ENCODE data around the gene ST7.
"Not testable (repeated sequence)": the region's sequence is repeated elsewhere in the genome, so short reads cannot be mapped to it uniquely, and the experiment has no call there.

Gene ST7

GRCh38 chr7:117230276-117231046 lies 277.2 kb downstream of the ST7 start:
- H3K4me3 ChIP-seq (ENCODE audit: low read length): no peak overlapping the region
- no peak overlapping the region for H3K9ac ChIP-seq (ENCODE audit: low read length)
- H3K4me1 ChIP-seq (ENCODE audit: control insufficient read depth, low read depth, low read length): peaks cover 5% of the 10 kb centered on the region
- no peaks in the 10 kb centered on the region for H3K9me3 ChIP-seq (ENCODE audit: control insufficient read depth, low read depth, low read length)
- H3K27me3 ChIP-seq (ENCODE audit: control insufficient read depth, insufficient read depth, low read length): no peaks in the 10 kb centered on the region
- H3K36me3 ChIP-seq (ENCODE audit: control insufficient read depth, low read depth, low read length): no peaks in the 10 kb centered on the region
- no peak overlapping the region for H3K27ac ChIP-seq (ENCODE audit: low read length)

GRCh38 chr7:117231047-117231359 lies 277.7 kb downstream of the ST7 start:
- no peaks in the 10 kb centered on the region for H3K36me3 ChIP-seq (ENCODE audit: control insufficient read depth, low read depth, low read length)
- H3K9me3 ChIP-seq (ENCODE audit: control insufficient read depth, low read depth, low read length): no peaks in the 10 kb centered on the region
- no peak overlapping the region for H3K9ac ChIP-seq (ENCODE audit: low read length)
- no peak overlapping the region for H3K4me3 ChIP-seq (ENCODE audit: low read length)
- peaks cover 3% of the 10 kb centered on the region for H3K4me1 ChIP-seq (ENCODE audit: control insufficient read depth, low read depth, low read length)
- no peak overlapping the region for H3K27ac ChIP-seq (ENCODE audit: low read length)
- H3K27me3 ChIP-seq (ENCODE audit: control insufficient read depth, insufficient read depth, low read length): no peaks in the 10 kb centered on the region

GRCh38 chr7:117237646-117238045 lies 284.3 kb downstream of the ST7 start:
- H3K27ac ChIP-seq (ENCODE audit: low read length): no peak overlapping the region
- no peaks in the 10 kb centered on the region for H3K27me3 ChIP-seq (ENCODE audit: control insufficient read depth, insufficient read depth, low read length)
- no peak overlapping the region for H3K9ac ChIP-seq (ENCODE audit: low read length)
- H3K36me3 ChIP-seq (ENCODE audit: control insufficient read depth, low read depth, low read length): no peaks in the 10 kb centered on the region
- no peaks in the 10 kb centered on the region for H3K9me3 ChIP-seq (ENCODE audit: control insufficient read depth, low read depth, low read length)
- H3K4me1 ChIP-seq (ENCODE audit: control insufficient read depth, low read depth, low read length): no peaks in the 10 kb centered on the region
- H3K4me3 ChIP-seq (ENCODE audit: low read length): no peak overlapping the region

- Histone ChIP-seq H3K36me3 (ENCODE audit: control insufficient read depth, low read depth, low read length) (no peaks in the 10 kb centered on the region), H3K4me1 (ENCODE audit: control insufficient read depth, low read depth, low read length) (no peaks in the 10 kb centered on the region), H3K9ac (ENCODE audit: low read length) (no peak overlapping the region), H3K4me3 (ENCODE audit: low read length) (no peak overlapping the region), H3K9me3 (ENCODE audit: control insufficient read depth, low read depth, low read length) (no peaks in the 10 kb centered on the region), H3K27ac (ENCODE audit: low read length) (no peak overlapping the region), H3K27me3 (ENCODE audit: control insufficient read depth, insufficient read depth, low read length) (no peaks in the 10 kb centered on the region)
Measured at GRCh38 chr7:117238472-117238871, 285.2 kb downstream of the ST7 start.

GRCh38 chr7:117238937-117239336 lies 285.6 kb downstream of the ST7 start:
- no peaks in the 10 kb centered on the region for H3K9me3 ChIP-seq (ENCODE audit: control insufficient read depth, low read depth, low read length)
- no peak overlapping the region for H3K4me3 ChIP-seq (ENCODE audit: low read length)
- no peak overlapping the region for H3K9ac ChIP-seq (ENCODE audit: low read length)
- no peaks in the 10 kb centered on the region for H3K36me3 ChIP-seq (ENCODE audit: control insufficient read depth, low read depth, low read length)
- H3K27ac ChIP-seq (ENCODE audit: low read length): no peak overlapping the region
- H3K4me1 ChIP-seq (ENCODE audit: control insufficient read depth, low read depth, low read length): no peaks in the 10 kb centered on the region
- no peaks in the 10 kb centered on the region for H3K27me3 ChIP-seq (ENCODE audit: control insufficient read depth, insufficient read depth, low read length)

GRCh38 chr7:117241088-117241487 lies 287.8 kb downstream of the ST7 start:
- Histone ChIP-seq H3K9me3 (ENCODE audit: control insufficient read depth, low read depth, low read length) (peaks cover 3% of the 10 kb centered on the region), H3K4me3 (ENCODE audit: low read length) (no peak overlapping the region), H3K27me3 (ENCODE audit: control insufficient read depth, insufficient read depth, low read length) (no peaks in the 10 kb centered on the region), H3K36me3 (ENCODE audit: control insufficient read depth, low read depth, low read length) (no peaks in the 10 kb centered on the region), H3K27ac (ENCODE audit: low read length) (no peak overlapping the region), H3K4me1 (ENCODE audit: control insufficient read depth, low read depth, low read length) (no peaks in the 10 kb centered on the region), H3K9ac (ENCODE audit: low read length) (no peak overlapping the region)

GRCh38 chr7:117243390-117243789 lies 290.1 kb downstream of the ST7 start:
- Histone ChIP-seq H3K9ac (ENCODE audit: low read length) (no peak overlapping the region), H3K27ac (ENCODE audit: low read length) (no peak overlapping the region), H3K27me3 (ENCODE audit: control insufficient read depth, insufficient read depth, low read length) (no peaks in the 10 kb centered on the region), H3K4me1 (ENCODE audit: control insufficient read depth, low read depth, low read length) (no peaks in the 10 kb centered on the region), H3K9me3 (ENCODE audit: control insufficient read depth, low read depth, low read length) (peaks cover 3% of the 10 kb centered on the region), H3K4me3 (ENCODE audit: low read length) (no peak overlapping the region), H3K36me3 (ENCODE audit: control insufficient read depth, low read depth, low read length) (no peaks in the 10 kb centered on the region)

GRCh38 chr7:117245703-117246102 lies 292.4 kb downstream of the ST7 start:
- H3K9ac ChIP-seq (ENCODE audit: low read length); H3K27me3 ChIP-seq (ENCODE audit: control insufficient read depth, insufficient read depth, low read length); H3K9me3 ChIP-seq (ENCODE audit: control insufficient read depth, low read depth, low read length); H3K4me3 ChIP-seq (ENCODE audit: low read length); H3K4me1 ChIP-seq (ENCODE audit: control insufficient read depth, low read depth, low read length); H3K36me3 ChIP-seq (ENCODE audit: control insufficient read depth, low read depth, low read length); H3K27ac ChIP-seq (ENCODE audit: low read length): not testable (repeated sequence)

GRCh38 chr7:117247809-117248208 lies 294.5 kb downstream of the ST7 start:
- Histone ChIP-seq H3K27ac (ENCODE audit: low read length) (no peak overlapping the region), H3K4me1 (ENCODE audit: control insufficient read depth, low read depth, low read length) (no peaks in the 10 kb centered on the region), H3K9me3 (ENCODE audit: control insufficient read depth, low read depth, low read length) (peaks cover 3% of the 10 kb centered on the region), H3K36me3 (ENCODE audit: control insufficient read depth, low read depth, low read length) (no peaks in the 10 kb centered on the region), H3K9ac (ENCODE audit: low read length) (no peak overlapping the region), H3K27me3 (ENCODE audit: control insufficient read depth, insufficient read depth, low read length) (no peaks in the 10 kb centered on the region), H3K4me3 (ENCODE audit: low read length) (no peak overlapping the region)

GRCh38 chr7:117248829-117249228 lies 295.5 kb downstream of the ST7 start:
- no peak overlapping the region for H3K27ac ChIP-seq (ENCODE audit: low read length)
- no peaks in the 10 kb centered on the region for H3K4me1 ChIP-seq (ENCODE audit: control insufficient read depth, low read depth, low read length)
- H3K9ac ChIP-seq (ENCODE audit: low read length): no peak overlapping the region
- no peaks in the 10 kb centered on the region for H3K27me3 ChIP-seq (ENCODE audit: control insufficient read depth, insufficient read depth, low read length)
- H3K4me3 ChIP-seq (ENCODE audit: low read length): no peak overlapping the region
- H3K9me3 ChIP-seq (ENCODE audit: control insufficient read depth, low read depth, low read length): peaks cover 3% of the 10 kb centered on the region
- H3K36me3 ChIP-seq (ENCODE audit: control insufficient read depth, low read depth, low read length): no peaks in the 10 kb centered on the region

GRCh38 chr7:117249696-117250095 lies 296.4 kb downstream of the ST7 start:
- no peaks in the 10 kb centered on the region for H3K4me1 ChIP-seq (ENCODE audit: control insufficient read depth, low read depth, low read length)
- no peaks in the 10 kb centered on the region for H3K36me3 ChIP-seq (ENCODE audit: control insufficient read depth, low read depth, low read length)
- H3K27ac ChIP-seq (ENCODE audit: low read length): no peak overlapping the region
- H3K27me3 ChIP-seq (ENCODE audit: control insufficient read depth, insufficient read depth, low read length): no peaks in the 10 kb centered on the region
- H3K9me3 ChIP-seq (ENCODE audit: control insufficient read depth, low read depth, low read length): peaks cover 3% of the 10 kb centered on the region
- H3K4me3 ChIP-seq (ENCODE audit: low read length): no peak overlapping the region
- no peak overlapping the region for H3K9ac ChIP-seq (ENCODE audit: low read length)

- Histone ChIP-seq H3K36me3 (ENCODE audit: control insufficient read depth, low read depth, low read length) (no peaks in the 10 kb centered on the region), H3K4me3 (ENCODE audit: low read length) (no peak overlapping the region)
Measured at GRCh38 chr7:117250245-117250644, 296.9 kb downstream of the ST7 start.

More at GRCh38 chr7:117250245-117250644, 296.9 kb downstream of the ST7 start:
- H3K9ac ChIP-seq (ENCODE audit: low read length): no peak overlapping the region
- no peaks in the 10 kb centered on the region for H3K4me1 ChIP-seq (ENCODE audit: control insufficient read depth, low read depth, low read length)
- no peak overlapping the region for H3K27ac ChIP-seq (ENCODE audit: low read length)
- peaks cover 1% of the 10 kb centered on the region for H3K9me3 ChIP-seq (ENCODE audit: control insufficient read depth, low read depth, low read length)
- H3K27me3 ChIP-seq (ENCODE audit: control insufficient read depth, insufficient read depth, low read length): no peaks in the 10 kb centered on the region

Measured in iPS-18a (cell line).